GM18519 (cell line): Measurements from ENCODE around the gene MRPL27.
A peak's percentile ranks its signal among the peaks of the same experiment; 100 is the strongest.
"Not testable (repeated sequence)": the region's sequence is repeated elsewhere in the genome, so short reads cannot be mapped to it uniquely, and the experiment has no call there.

ENCODE experiments used
- ATAC-seq: cut with Tn5 transposase; IDR thresholded peaks from one replicate; pipeline ENCODE4 v1.9.1; 2021; ENCODE audit warnings: mild to moderate bottlenecking, moderate library complexity; ENCODE audit not compliant: unreplicated experiment, low FRiP score

The MRPL27 gene

GRCh38 chr17:50372758-50373556 lies at the start of gene MRPL27, which contains the start of gene EME1:
TSS of gene MRPL27 (minus strand) at chr17:50373184. CDS start at chr17:50373170, 14 bp downstream.
TSS of gene EME1 (plus strand) at chr17:50373229. CDS start at chr17:50375209, 1,980 bp downstream.
- ATAC-seq = no peak

GRCh38 chr17:50422738-50423137 lies 49.8 kb upstream of the MRPL27 start:
- ATAC-seq = no peak

GRCh38 chr17:50421308-50422051 lies 48.5 kb upstream of the MRPL27 start:
- no peak for ATAC-seq

GRCh38 chr17:50420419-50421112 lies 47.6 kb upstream of the MRPL27 start:
- ATAC-seq = no peak

- ATAC-seq = not testable (repeated sequence)
Measured at GRCh38 chr17:50419577-50419976, 46.6 kb upstream of the MRPL27 start.

- ATAC-seq = no peak
Measured at GRCh38 chr17:50414808-50415207, 41.8 kb upstream of the MRPL27 start.

- no peak for ATAC-seq
Measured at GRCh38 chr17:50412188-50412732, 39.3 kb upstream of the MRPL27 start.

- no peak for ATAC-seq
Measured at GRCh38 chr17:50407921-50408320, 34.9 kb upstream of the MRPL27 start.

- no peak for ATAC-seq
Measured at GRCh38 chr17:50406578-50406977, 33.6 kb upstream of the MRPL27 start.

GRCh38 chr17:50405351-50405750 lies 32.4 kb upstream of the MRPL27 start:
- not testable (repeated sequence) for ATAC-seq

- ATAC-seq = not testable (repeated sequence)
Measured at GRCh38 chr17:50399591-50399990, 26.6 kb upstream of the MRPL27 start.

GRCh38 chr17:50398672-50399071 lies 25.7 kb upstream of the MRPL27 start:
- not testable (repeated sequence) for ATAC-seq

GRCh38 chr17:50397919-50398285 lies 24.9 kb upstream of the MRPL27 start:
- no peak for ATAC-seq

- ATAC-seq = peak; percentile 94
Measured at GRCh38 chr17:50397111-50397918, 24.3 kb upstream of the MRPL27 start, which contains the start of gene LRRC59. TSS of gene LRRC59 (minus strand) at chr17:50397523. CDS start at chr17:50397317, 206 bp downstream.

- no peak for ATAC-seq
Measured at GRCh38 chr17:50396261-50397110, 23.5 kb upstream of the MRPL27 start.

- ATAC-seq = no peak
Measured at GRCh38 chr17:50394711-50395110, 21.7 kb upstream of the MRPL27 start.

GRCh38 chr17:50393700-50394099 lies 20.7 kb upstream of the MRPL27 start:
- no peak for ATAC-seq

GRCh38 chr17:50392621-50393020 lies 19.6 kb upstream of the MRPL27 start:
- no peak for ATAC-seq

GRCh38 chr17:50389534-50389933 lies 16.6 kb upstream of the MRPL27 start:
- ATAC-seq = no peak
